Mucosa of rectum (tissue), 2 donors: ENCODE measurements around the gene DNASE1L1.

Source experiments
- H3K27ac ChIP-seq, 2 donors: one replicate each; pipeline ENCODE4 v1.7.0; 2013; ENCODE audit warnings: inconsistent platforms in 2 of 2, low read depth in 2 of 2, low read length in 2 of 2
- H3K27me3 ChIP-seq, 2 donors: one replicate each; pipeline ENCODE4 v1.7.0; 2013; ENCODE audit warnings: low read length in 2 of 2; ENCODE audit not compliant: control insufficient read depth in 2 of 2, insufficient read depth in 2 of 2
- H3K36me3 ChIP-seq, 2 donors: one replicate each; pipeline ENCODE4 v1.7.0; 2013; ENCODE audit warnings: low read length in 2 of 2; ENCODE audit not compliant: control insufficient read depth in 2 of 2, insufficient read depth in 2 of 2
- H3K4me1 ChIP-seq, 2 donors: one replicate each; pipeline ENCODE4 v1.7.0; 2013; ENCODE audit warnings: low read length in 2 of 2, mild to moderate bottlenecking in 1 of 2; ENCODE audit not compliant: control insufficient read depth in 2 of 2, insufficient read depth in 2 of 2
- H3K4me3 ChIP-seq, 2 donors: one replicate each; pipeline ENCODE4 v1.7.0; 2013; ENCODE audit warnings: low read length in 2 of 2
- H3K9ac ChIP-seq, 2 donors: one replicate each; pipeline ENCODE4 v1.7.0; 2013; ENCODE audit warnings: low read length in 2 of 2, low read depth in 1 of 2, mild to moderate bottlenecking in 1 of 2
- H3K9me3 ChIP-seq, 2 donors: one replicate each; pipeline ENCODE4 v1.7.0; 2013; ENCODE audit warnings: low read length in 2 of 2; ENCODE audit not compliant: control insufficient read depth in 2 of 2
- donor health status: healthy.
- donor health status: Normal muscosa, but diverticular disease.

DNASE1L1 gene

GRCh38 chrX:154384284-154384892, 24.7 kb downstream of the DNASE1L1 start:
- Histone ChIP-seq H3K27me3 (peaks cover 2 to 5% of the 10 kb centered on the region in 2 donors), H3K9ac (no peak overlapping the region), H3K9me3 (no peaks in the 10 kb centered on the region), H3K4me1 (peaks cover 6 to 9% of the 10 kb centered on the region in 2 donors), H3K4me3 (no peak overlapping the region), H3K27ac (no peak overlapping the region), H3K36me3 (no peaks in the 10 kb centered on the region)

GRCh38 chrX:154383359-154384283, 25.4 kb downstream of the DNASE1L1 start:
- no peaks in the 10 kb centered on the region for H3K9me3 ChIP-seq
- peaks cover 6 to 9% of the 10 kb centered on the region in 2 donors for H3K4me1 ChIP-seq
- no peaks in the 10 kb centered on the region for H3K36me3 ChIP-seq
- peaks cover 2 to 5% of the 10 kb centered on the region in 2 donors for H3K27me3 ChIP-seq
- no peak overlapping the region for H3K4me3 ChIP-seq
- no peak overlapping the region for H3K9ac ChIP-seq
- no peak overlapping the region for H3K27ac ChIP-seq

GRCh38 chrX:154382483-154383069, 26.5 kb downstream of the DNASE1L1 start:
- Histone ChIP-seq H3K9me3 (no peaks in the 10 kb centered on the region), H3K9ac (no peak overlapping the region), H3K4me3 (no peak overlapping the region), H3K4me1 (peaks cover 11 to 14% of the 10 kb centered on the region in 2 donors), H3K27me3 (peaks cover 2 to 5% of the 10 kb centered on the region in 2 donors), H3K36me3 (no peaks in the 10 kb centered on the region), H3K27ac (no peak overlapping the region)

- H3K9me3 ChIP-seq = no peaks in the 10 kb centered on the region
- no peak overlapping the region for H3K27ac ChIP-seq
- H3K36me3 ChIP-seq = no peaks in the 10 kb centered on the region
- H3K9ac ChIP-seq = no peak overlapping the region
- peaks cover 12 to 14% of the 10 kb centered on the region in 2 donors for H3K4me1 ChIP-seq
- H3K4me3 ChIP-seq = no peak overlapping the region
- peaks cover 2 to 8% of the 10 kb centered on the region in 2 donors for H3K27me3 ChIP-seq
Measured at GRCh38 chrX:154381271-154381670, 27.8 kb downstream of the DNASE1L1 start.

GRCh38 chrX:154380787-154381186, 28.3 kb downstream of the DNASE1L1 start:
- Histone ChIP-seq H3K4me3 (no peak overlapping the region), H3K27ac (no peak overlapping the region), H3K9ac (no peak overlapping the region), H3K27me3 (peaks cover 2 to 8% of the 10 kb centered on the region in 2 donors), H3K4me1 (peaks cover 12 to 14% of the 10 kb centered on the region in 2 donors), H3K36me3 (no peaks in the 10 kb centered on the region), H3K9me3 (no peaks in the 10 kb centered on the region)

- Histone ChIP-seq H3K9ac (peak overlapping the region; percentile 75 to 93), H3K9me3 (no peaks in the 10 kb centered on the region), H3K36me3 (no peaks in the 10 kb centered on the region), H3K27ac (peak overlapping the region; percentile 92), H3K27me3 (peaks cover 2 to 8% of the 10 kb centered on the region in 2 donors), H3K4me3 (peak overlapping the region; percentile 73 to 74), H3K4me1 (peaks cover 12 to 14% of the 10 kb centered on the region in 2 donors)
Measured at GRCh38 chrX:154380153-154380552, 28.9 kb downstream of the DNASE1L1 start.

GRCh38 chrX:154379569-154379951, 29.5 kb downstream of the DNASE1L1 start:
- Histone ChIP-seq H3K36me3 (no peaks in the 10 kb centered on the region), H3K27ac (peak overlapping the region; percentile 92), H3K9ac (peak overlapping the region; percentile 75 to 93), H3K4me3 (peak overlapping the region; percentile 73 to 74), H3K9me3 (no peaks in the 10 kb centered on the region), H3K27me3 (peaks cover 2 to 8% of the 10 kb centered on the region in 2 donors), H3K4me1 (peaks cover 12 to 14% of the 10 kb centered on the region in 2 donors)

GRCh38 chrX:154378799-154379568, 30.1 kb downstream of the DNASE1L1 start, which contains the start of gene EMD:
TSS of gene EMD (plus strand) at chrX:154379295. CDS start at chrX:154379485, 190 bp downstream.
- Histone ChIP-seq H3K27me3 (peaks cover 2 to 8% of the 10 kb centered on the region in 2 donors), H3K4me3 (peak within 1 kb of the TSS; percentile 73 to 74), H3K36me3 (no peaks in the 10 kb centered on the region), H3K9me3 (no peaks in the 10 kb centered on the region), H3K4me1 (peaks cover 14 to 16% of the 10 kb centered on the region in 2 donors), H3K9ac (peak within 1 kb of the TSS; percentile 75 to 93), H3K27ac (peak within 1 kb of the TSS; percentile 92)

- Histone ChIP-seq H3K4me1 (peaks cover 19 to 22% of the 10 kb centered on the region in 2 donors), H3K4me3 (peak overlapping the region; percentile 49 to 56), H3K27ac (peak overlapping the region; percentile 88 to 92), H3K27me3 (peaks cover 2 to 3% of the 10 kb centered on the region in 2 donors), H3K9me3 (no peaks in the 10 kb centered on the region), H3K36me3 (no peaks in the 10 kb centered on the region), H3K9ac (peak overlapping the region; percentile 68 to 72)
Measured at GRCh38 chrX:154378059-154378798, 30.8 kb downstream of the DNASE1L1 start.
